Left lung (tissue), 10 donors: ENCODE data around the gene ANAPC5. TPM values are rescaled to one million over a fixed set of nuclear protein-coding genes. Genes with fewer than 3 reads are reported as not detected.
"Not testable (repeated sequence)": the region's sequence is repeated elsewhere in the genome, so short reads cannot be mapped to it uniquely, and the experiment has no call there.

Source experiments
- ATAC-seq: fragments of 200-7000 bp; cut with Tn5 transposase; one replicate; pipeline ENCODE4 v1.9.1; 2020; ENCODE audit warnings: moderate library complexity
- DNase-seq, 4 donors: peaks; one replicate each; pipeline ENCODE4 v3.0.0-alpha.2; 2013 to 2020
- H3K27ac ChIP-seq, 2 donors: fragments of 200-600 bp; sonication (generic) in 1 of 2; one replicate each; pipeline versions ENCODE4 v1.5.0 to v1.8.0; 2020 to 2021
- H3K27me3 ChIP-seq, 2 donors: fragments of 200-600 bp; sonication (generic) in 1 of 2; one replicate each; pipeline versions ENCODE4 v1.5.0 to v1.8.0; 2020 to 2021
- H3K36me3 ChIP-seq, 2 donors: fragments of 200-600 bp; sonication (generic) in 1 of 2; one replicate each; pipeline versions ENCODE4 v1.5.0 to v1.8.0; 2020 to 2021
- H3K4me1 ChIP-seq, 2 donors: fragments of 200-600 bp; one replicate each; pipeline ENCODE4 v1.8.0; 2021
- H3K4me3 ChIP-seq, 2 donors: fragments of 200-600 bp; sonication (generic) in 1 of 2; one replicate each; pipeline versions ENCODE4 v1.5.0 to v1.8.0; 2020 to 2021; ENCODE audit warnings: mild to moderate bottlenecking in 1 of 2
- H3K9me3 ChIP-seq, 2 donors: fragments of 200-600 bp; sonication (generic) in 1 of 2; one replicate each; pipeline versions ENCODE4 v1.5.0 to v1.8.0; 2020 to 2021
- CTCF ChIP-seq, 2 donors: fragments of 200-600 bp; sonication (generic) in 1 of 2; IDR thresholded peaks; one replicate each; pipeline versions ENCODE4 v1.5.0 to v1.8.0; 2021; ENCODE audit warnings: antibody characterized with exemption in 2 of 2
- intact Hi-C, 2 donors: fragments of 100-400 bp; cut with DNase I; formaldehyde crosslinking; loops; one replicate each; pipeline versions ENCODE4 v1.11.2 to v1.14.2; 2022
- polyA plus RNA-seq, 6 donors: library from polyadenylated mRNA; unstranded; fragments of 120-200 nt; gene quantifications; one replicate each; pipeline ENCODE4 v1.2.1, GENCODE V29; 2013; ENCODE audit not compliant: insufficient read length in 6 of 6
- total RNA-seq, 2 donors: library from RNA; stranded (reverse); fragmentation: NEBNext Ultra II Directional; extraction: Animal tissue kit (Norgen Biotek cat#: 25700); gene quantifications; one replicate each; pipeline ENCODE4 v1.2.1, GENCODE V29; 2021
- donor health status: DM: no; HTN: yes; CAD: no.
- donor health status: DM: no; HTN: no; CAD: no.

Gene ANAPC5
- total and polyA plus RNA-seq, 8 donors, result 84.8 to 206 (median 165) TPM

GRCh38 chr12:121379945-121380344, 27.7 kb upstream of the ANAPC5 start:
- no peaks in the 10 kb centered on the region for H3K9me3 ChIP-seq
- intact Hi-C loops, result no loop called here
- no peak for TF ChIP-seq CTCF (IDR thresholded peaks at IDR 0.05)
- H3K27ac ChIP-seq, result no peak overlapping the region
- H3K4me3 ChIP-seq, result no peak overlapping the region
- H3K4me1 ChIP-seq, result no peaks in the 10 kb centered on the region
- ATAC-seq (no peak), DNase-seq (no peak)
- H3K27me3 ChIP-seq, result no peaks in the 10 kb centered on the region
- H3K36me3 ChIP-seq, result no peaks in the 10 kb centered on the region

GRCh38 chr12:121378736-121379135, 26.5 kb upstream of the ANAPC5 start:
- H3K36me3 ChIP-seq, result no peaks in the 10 kb centered on the region
- no peak for ATAC-seq
- H3K27ac ChIP-seq, result no peak overlapping the region
- no peak overlapping the region for H3K4me3 ChIP-seq
- H3K4me1 ChIP-seq, result no peaks in the 10 kb centered on the region
- DNase-seq, result no peak
- no peaks in the 10 kb centered on the region for H3K27me3 ChIP-seq
- intact Hi-C loops, result no loop called here
- no peaks in the 10 kb centered on the region for H3K9me3 ChIP-seq
- no peak for TF ChIP-seq CTCF (IDR thresholded peaks at IDR 0.05)

- no peak for ATAC-seq
- Histone ChIP-seq H3K36me3 (no peaks in the 10 kb centered on the region), H3K4me3 (no peak overlapping the region), H3K9me3 (no peaks in the 10 kb centered on the region), H3K27ac (no peak overlapping the region), H3K27me3 (no peaks in the 10 kb centered on the region), H3K4me1 (no peaks in the 10 kb centered on the region)
- intact Hi-C loops, result no loop called here
- TF ChIP-seq CTCF (IDR thresholded peaks at IDR 0.05), result no peak
- DNase-seq, result no peak
Observed at GRCh38 chr12:121376754-121377697, 24.8 kb upstream of the ANAPC5 start.

- ATAC-seq, intact Hi-C loops: not testable (repeated sequence)
Observed at GRCh38 chr12:121374945-121375584, 22.9 kb upstream of the ANAPC5 start.

GRCh38 chr12:121374336-121374735, 22.1 kb upstream of the ANAPC5 start:
- H3K9me3 ChIP-seq, H3K27ac ChIP-seq, H3K4me1 ChIP-seq, ATAC-seq, H3K27me3 ChIP-seq, H3K36me3 ChIP-seq, H3K4me3 ChIP-seq, intact Hi-C loops, DNase-seq: not testable (repeated sequence)

More at GRCh38 chr12:121374945-121375584, 22.9 kb upstream of the ANAPC5 start:
- H3K4me3 ChIP-seq, H3K4me1 ChIP-seq, H3K27me3 ChIP-seq, H3K36me3 ChIP-seq, DNase-seq, H3K27ac ChIP-seq, H3K9me3 ChIP-seq: not testable (repeated sequence)

GRCh38 chr12:121373755-121374154, 21.5 kb upstream of the ANAPC5 start:
- H3K4me3 ChIP-seq, result no peak overlapping the region
- no peaks in the 10 kb centered on the region for H3K4me1 ChIP-seq
- no peak for ATAC-seq
- intact Hi-C loops, result no loop called here
- no peak for TF ChIP-seq CTCF (IDR thresholded peaks at IDR 0.05)
- H3K9me3 ChIP-seq, result no peaks in the 10 kb centered on the region
- no peaks in the 10 kb centered on the region for H3K36me3 ChIP-seq
- no peaks in the 10 kb centered on the region for H3K27me3 ChIP-seq
- no peak overlapping the region for H3K27ac ChIP-seq
- no peak for DNase-seq
